GM23338 (cell line): ENCODE data around the gene ABCB8. TPM values are rescaled to one million over a fixed set of nuclear protein-coding genes. Genes with fewer than 3 reads are reported as not detected.

Source experiments
- ATAC-seq: fragments of 200-7000 bp; cut with Tn5 transposase; 3 replicates; pipeline ENCODE4 v1.9.1; 2020
- DNase-seq: peaks from one replicate; pipeline ENCODE4 v3.0.0-alpha.2; 2015; ENCODE audit warnings: low spot score
- H2AFZ ChIP-seq: fragments of 200-600 bp; sonication (generic); 2 replicates; pipeline ENCODE4 v1.8.0; 2016; ENCODE audit warnings: antibody characterized with exemption, mild to moderate bottlenecking, moderate library complexity
- H3F3A ChIP-seq: fragments of 200-600 bp; sonication (generic); replicated peaks from 2 replicates; pipeline ENCODE4 v1.8.0; 2017; ENCODE audit warnings: antibody characterized with exemption, mixed run types, low read depth
- H3K27ac ChIP-seq: fragments of 200-600 bp; sonication (generic); 2 replicates; pipeline ENCODE4 v1.6.1; 2016; ENCODE audit warnings: low read depth
- H3K27me3 ChIP-seq: fragments of 200-600 bp; sonication (generic); 2 replicates; pipeline ENCODE4 v1.8.0; 2016; ENCODE audit warnings: mild to moderate bottlenecking, mixed run types, moderate library complexity; ENCODE audit not compliant: insufficient read depth
- H3K36me3 ChIP-seq: fragments of 200-600 bp; sonication (generic); 2 replicates; pipeline ENCODE4 v1.8.0; 2016; ENCODE audit warnings: mild to moderate bottlenecking; ENCODE audit not compliant: insufficient read depth
- H3K4me1 ChIP-seq: fragments of 200-600 bp; sonication (generic); 2 replicates; pipeline ENCODE4 v1.8.0; 2016; ENCODE audit warnings: mild to moderate bottlenecking, moderate library complexity; ENCODE audit not compliant: insufficient read depth
- H3K4me2 ChIP-seq: fragments of 200-600 bp; sonication (generic); 2 replicates; pipeline ENCODE4 v1.7.1; 2017; ENCODE audit warnings: mixed run types
- H3K4me3 ChIP-seq: fragments of 200-600 bp; sonication (generic); 2 replicates; pipeline ENCODE4 v1.6.1; 2016; ENCODE audit warnings: mixed run types
- H3K79me2 ChIP-seq: fragments of 200-600 bp; sonication (generic); replicated peaks from 2 replicates; pipeline ENCODE4 v1.8.0; 2017; ENCODE audit warnings: mild to moderate bottlenecking; ENCODE audit not compliant: insufficient read depth
- H3K9me2 ChIP-seq: fragments of 200-600 bp; sonication (generic); 2 replicates; pipeline ENCODE4 v1.8.0; 2017; ENCODE audit not compliant: insufficient read depth
- H4K20me1 ChIP-seq: fragments of 200-600 bp; sonication (generic); replicated peaks from 2 replicates; pipeline ENCODE4 v1.8.0; 2017; ENCODE audit warnings: mild to moderate bottlenecking; ENCODE audit not compliant: insufficient read depth
- H3K27ac Mint-ChIP-seq: 2 replicates; pipeline ENCODE4 v1.8.0; 2020; ENCODE audit warnings: inconsistent platforms, mild to moderate bottlenecking, moderate library complexity, mixed read lengths
- H3K27me3 Mint-ChIP-seq: 3 replicates; pipeline ENCODE4 v1.8.0; 2022; ENCODE audit warnings: low read depth, mild to moderate bottlenecking, moderate library complexity, mixed read lengths, inconsistent platforms; ENCODE audit not compliant: insufficient read depth, poor library complexity
- H3K36me3 Mint-ChIP-seq: 3 replicates; pipeline ENCODE4 v1.8.0; 2021; ENCODE audit warnings: low read depth, mild to moderate bottlenecking, inconsistent platforms, moderate library complexity, mixed read lengths
- H3K4me1 Mint-ChIP-seq: 3 replicates; pipeline ENCODE4 v1.8.0; 2020; ENCODE audit warnings: mild to moderate bottlenecking, inconsistent platforms, mixed read lengths
- H3K4me3 Mint-ChIP-seq: 3 replicates; pipeline ENCODE4 v1.8.0; 2021; ENCODE audit warnings: moderate library complexity, mild to moderate bottlenecking, inconsistent platforms, mixed read lengths
- H3K9me3 Mint-ChIP-seq: 3 replicates; pipeline ENCODE4 v1.8.0; 2020; ENCODE audit warnings: moderate library complexity, mild to moderate bottlenecking, inconsistent platforms, mixed read lengths
- CREB1 ChIP-seq: fragments of 250-450 bp; sonication (Bioruptor Pico); IDR thresholded peaks from 2 replicates; pipeline ENCODE4 v1.5.0; 2020; ENCODE audit warnings: low read depth, mild to moderate bottlenecking, moderate library complexity
- EZH2 ChIP-seq: fragments of 200-600 bp; sonication (generic); IDR thresholded peaks from one replicate; pipeline ENCODE4 v1.8.0; 2017; ENCODE audit warnings: antibody characterized with exemption, mild to moderate bottlenecking, low read depth; ENCODE audit not compliant: unreplicated experiment
- EZH2phosphoT487 ChIP-seq: fragments of 200-600 bp; sonication (generic); IDR thresholded peaks from one replicate; pipeline ENCODE4 v1.8.1; 2018; ENCODE audit warnings: antibody characterized with exemption; ENCODE audit not compliant: unreplicated experiment
- JUNB ChIP-seq: IDR thresholded peaks from one replicate; pipeline ENCODE4 v1.6.1; 2016; ENCODE audit warnings: antibody characterized with exemption; ENCODE audit not compliant: unreplicated experiment
- NANOG ChIP-seq: IDR thresholded peaks from 2 replicates; pipeline ENCODE4 v1.6.1; 2016; ENCODE audit warnings: antibody characterized with exemption, borderline replicate concordance
- POLR2AphosphoS5 ChIP-seq: IDR thresholded peaks from 2 replicates; pipeline ENCODE4 v1.6.1; 2016; ENCODE audit warnings: antibody characterized with exemption, low read depth
- STAT1 ChIP-seq: IDR thresholded peaks from one replicate; pipeline ENCODE4 v1.6.1; 2016; ENCODE audit warnings: antibody characterized with exemption; ENCODE audit not compliant: unreplicated experiment
- ZNF331 ChIP-seq: fragments of 250-450 bp; sonication (Bioruptor Pico); IDR thresholded peaks from 2 replicates; pipeline ENCODE4 v1.5.0; 2020; ENCODE audit warnings: low read depth, mild to moderate bottlenecking, moderate library complexity
- polyA plus RNA-seq: library from polyadenylated mRNA; unstranded; fragments of >200 nt; fragmentation: Nextera tagmentation; extraction: Ambion mirVana; gene quantifications from 2 replicates; pipeline ENCODE4 v1.2.1, GENCODE V29; 2016
- total RNA-seq: library from RNA; depleted of rRNA; stranded (reverse); fragments of >200 nt; shearing (Covaris generic); gene quantifications from 2 replicates; pipeline ENCODE4 v1.2.3, GENCODE V29; 2014
- TF ChIP-seq, protein P1 (sequence below): IDR thresholded peaks from one replicate; pipeline ENCODE4 v1.6.1; 2018; ENCODE audit warnings: antibody characterized with exemption; ENCODE audit not compliant: unreplicated experiment
- TF ChIP-seq, protein P2 (sequence below), 2 experiments: fragments of 200-600 bp in 1 of 2; sonication (generic) in 1 of 2; conservative IDR thresholded peaks; 2 replicates each; pipeline versions ENCODE4 v1.5.1 to v1.6.1; 2016 to 2017; ENCODE audit warnings: antibody characterized with exemption in 2 of 2, low read depth in 2 of 2, mild to moderate bottlenecking in 2 of 2, moderate library complexity in 1 of 2

The ABCB8 gene
- total and polyA plus RNA-seq, 2 experiments from 2014 or later: 11.4 to 27.1 TPM

DNA sequence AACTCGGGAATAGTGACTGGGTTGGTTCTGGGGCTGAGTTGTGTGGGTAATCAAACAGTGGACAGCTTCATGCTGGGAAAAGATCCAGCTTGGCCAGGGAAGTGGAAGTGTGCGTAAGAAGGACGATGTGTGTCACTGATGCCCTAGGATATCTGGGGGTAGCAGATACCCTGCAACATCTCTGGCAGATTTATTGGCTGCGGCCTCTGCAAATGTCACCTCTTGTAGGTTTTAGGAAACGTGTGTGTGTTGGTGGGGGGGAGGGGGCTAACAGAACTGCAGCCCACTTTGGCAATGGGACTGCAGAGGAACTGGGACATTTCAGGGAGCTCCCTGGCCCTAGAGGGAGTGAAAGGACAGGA is 57.1 kb downstream of the ABCB8 start (continued):
- TF ChIP-seq, protein P1, sequence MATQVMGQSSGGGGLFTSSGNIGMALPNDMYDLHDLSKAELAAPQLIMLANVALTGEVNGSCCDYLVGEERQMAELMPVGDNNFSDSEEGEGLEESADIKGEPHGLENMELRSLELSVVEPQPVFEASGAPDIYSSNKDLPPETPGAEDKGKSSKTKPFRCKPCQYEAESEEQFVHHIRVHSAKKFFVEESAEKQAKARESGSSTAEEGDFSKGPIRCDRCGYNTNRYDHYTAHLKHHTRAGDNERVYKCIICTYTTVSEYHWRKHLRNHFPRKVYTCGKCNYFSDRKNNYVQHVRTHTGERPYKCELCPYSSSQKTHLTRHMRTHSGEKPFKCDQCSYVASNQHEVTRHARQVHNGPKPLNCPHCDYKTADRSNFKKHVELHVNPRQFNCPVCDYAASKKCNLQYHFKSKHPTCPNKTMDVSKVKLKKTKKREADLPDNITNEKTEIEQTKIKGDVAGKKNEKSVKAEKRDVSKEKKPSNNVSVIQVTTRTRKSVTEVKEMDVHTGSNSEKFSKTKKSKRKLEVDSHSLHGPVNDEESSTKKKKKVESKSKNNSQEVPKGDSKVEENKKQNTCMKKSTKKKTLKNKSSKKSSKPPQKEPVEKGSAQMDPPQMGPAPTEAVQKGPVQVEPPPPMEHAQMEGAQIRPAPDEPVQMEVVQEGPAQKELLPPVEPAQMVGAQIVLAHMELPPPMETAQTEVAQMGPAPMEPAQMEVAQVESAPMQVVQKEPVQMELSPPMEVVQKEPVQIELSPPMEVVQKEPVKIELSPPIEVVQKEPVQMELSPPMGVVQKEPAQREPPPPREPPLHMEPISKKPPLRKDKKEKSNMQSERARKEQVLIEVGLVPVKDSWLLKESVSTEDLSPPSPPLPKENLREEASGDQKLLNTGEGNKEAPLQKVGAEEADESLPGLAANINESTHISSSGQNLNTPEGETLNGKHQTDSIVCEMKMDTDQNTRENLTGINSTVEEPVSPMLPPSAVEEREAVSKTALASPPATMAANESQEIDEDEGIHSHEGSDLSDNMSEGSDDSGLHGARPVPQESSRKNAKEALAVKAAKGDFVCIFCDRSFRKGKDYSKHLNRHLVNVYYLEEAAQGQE: no peak

DNA sequence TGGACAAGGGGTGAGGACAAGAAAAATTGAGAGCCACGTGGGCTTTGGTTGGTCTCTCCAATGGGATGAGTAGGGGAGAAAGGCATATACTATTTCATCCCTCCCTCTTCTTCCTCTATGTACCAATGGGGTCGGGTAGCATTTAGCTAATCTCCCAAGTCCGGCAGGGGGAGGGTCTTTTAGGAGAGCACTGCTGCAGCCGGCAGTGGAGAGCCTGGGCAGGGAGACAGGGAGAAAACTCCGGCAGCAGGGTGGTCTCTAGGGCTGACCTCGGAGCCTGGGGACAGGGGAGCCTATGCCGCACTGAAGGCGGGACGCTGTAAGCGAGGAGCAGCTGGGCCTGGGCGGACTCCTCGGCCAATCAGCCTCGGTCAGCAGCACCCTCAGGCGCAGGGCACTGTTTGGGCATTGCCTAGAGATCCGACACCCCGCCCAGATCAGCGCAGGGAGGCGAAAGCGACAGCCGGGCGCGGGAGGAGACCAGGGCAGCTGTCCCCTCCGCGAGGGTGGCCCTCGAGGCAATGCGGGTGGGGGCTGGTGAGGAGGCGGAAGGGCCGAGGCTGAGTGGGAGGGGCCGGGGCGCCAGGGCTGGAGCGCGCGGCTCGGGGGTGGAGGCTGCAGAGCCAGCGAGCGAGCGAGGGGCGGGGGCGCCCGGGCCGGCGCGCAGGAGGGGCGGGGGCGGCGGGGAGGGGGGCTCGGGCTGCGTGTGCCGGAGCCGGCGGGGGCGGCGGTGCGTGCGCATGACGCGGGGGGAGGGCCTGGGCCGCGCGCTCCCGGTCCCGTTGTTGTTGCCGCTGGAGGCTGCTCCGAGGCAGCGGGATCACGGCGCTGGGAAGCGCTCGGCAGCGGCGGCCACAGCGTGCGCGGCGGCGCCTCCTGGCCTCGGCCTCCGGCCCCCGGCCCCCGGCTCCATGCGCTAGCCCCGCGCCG is 57.7 kb downstream of the ABCB8 start, which contains the start of gene AGAP3:
Gene AGAP3, plus strand, starts transcription at position 785 of the 930 bp plus-strand sequence. CDS start 267 bp downstream, outside the sequence.
- H3K4me1 Mint-ChIP-seq: peaks cover 37% of the 10 kb centered on the region
- no peak for TF ChIP-seq NANOG
- no peak for TF ChIP-seq EZH2phosphoT487
- no peak for TF ChIP-seq ZNF331 (CRISPR knock-in tag)
- peak; percentile 72 for TF ChIP-seq POLR2AphosphoS5
- TF ChIP-seq STAT1: no peak
- Histone ChIP-seq H3K9me2 (no peaks in the 10 kb centered on the region), H3F3A (peaks cover 20% of the 10 kb centered on the region), H3K27ac (0 out of 2 replicates have a peak within 1 kb of the TSS, but pooled peaks have one; percentile 64), H3K4me3 (peak within 1 kb of the TSS; percentile 88), H3K27me3 (peaks cover 53% of the 10 kb centered on the region), H3K36me3 (no peaks in the 10 kb centered on the region), H3K4me2 (peak within 1 kb of the TSS; percentile 98), H2AFZ (no peak within 1 kb of the TSS), H3K79me2 (peaks cover 37% of the 10 kb centered on the region), H3K4me1 (peaks cover 34% of the 10 kb centered on the region), H4K20me1 (peaks cover 33% of the 10 kb centered on the region)
- peak within 1 kb of the TSS; percentile 86 for H3K4me3 Mint-ChIP-seq
- H3K27ac Mint-ChIP-seq: peak within 1 kb of the TSS; percentile 56; the same call in 1 of the 2 replicates
- peaks cover 11% of the 10 kb centered on the region; the same call in 2 of the 3 replicates for H3K36me3 Mint-ChIP-seq
- H3K27me3 Mint-ChIP-seq: peaks cover 44% of the 10 kb centered on the region
- peak; percentile 91 for DNase-seq
- ATAC-seq: peak; percentile 20
- no peaks in the 10 kb centered on the region for H3K9me3 Mint-ChIP-seq

DNA sequence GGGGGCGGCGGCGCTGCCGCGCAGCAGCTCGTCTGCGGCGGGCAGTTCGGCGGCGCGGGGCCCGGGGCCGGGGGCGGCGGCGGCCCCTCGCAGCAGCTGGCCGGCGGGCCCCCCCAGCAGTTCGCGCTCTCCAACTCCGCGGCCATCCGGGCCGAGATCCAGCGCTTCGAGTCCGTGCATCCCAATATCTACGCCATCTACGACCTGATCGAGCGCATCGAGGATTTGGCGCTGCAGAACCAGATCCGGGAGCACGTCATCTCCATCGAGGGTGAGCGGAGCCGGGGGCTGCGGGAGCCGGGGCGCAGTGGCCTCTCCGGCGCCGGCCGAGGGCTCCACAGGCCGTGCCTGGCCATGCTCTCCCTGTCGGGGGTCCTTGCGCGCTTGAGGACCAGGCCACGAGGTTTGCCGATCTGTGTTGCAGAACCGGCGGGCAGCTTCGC is 58.6 kb downstream of the ABCB8 start:
- Histone ChIP-seq H2AFZ (no peak overlapping the region), H3K36me3 (no peaks in the 10 kb centered on the region), H3K27ac (no peak overlapping the region), H4K20me1 (peaks cover 41% of the 10 kb centered on the region), H3K4me2 (peak overlapping the region; percentile 98), H3F3A (peaks cover 20% of the 10 kb centered on the region), H3K79me2 (peaks cover 46% of the 10 kb centered on the region), H3K4me1 (peaks cover 34% of the 10 kb centered on the region), H3K27me3 (peaks cover 53% of the 10 kb centered on the region), H3K9me2 (no peaks in the 10 kb centered on the region), H3K4me3 (peak overlapping the region; percentile 88)
- Mint-ChIP-seq H3K4me3 (peak overlapping the region; percentile 86), H3K4me1 (peaks cover 46% of the 10 kb centered on the region), H3K9me3 (no peaks in the 10 kb centered on the region), H3K27ac (no peak overlapping the region), H3K36me3 (peaks cover 15% of the 10 kb centered on the region), H3K27me3 (peaks cover 52% of the 10 kb centered on the region)
- ATAC-seq: no peak
- peak; percentile 60 for DNase-seq
- TF ChIP-seq ZNF331 (CRISPR knock-in tag) (no peak), CREB1 (CRISPR knock-in tag) (0 out of 2 replicates have a peak, but pooled peaks have one; percentile 15), EZH2 (peak; percentile 76), JUNB (no peak)
- TF ChIP-seq, protein P2, sequence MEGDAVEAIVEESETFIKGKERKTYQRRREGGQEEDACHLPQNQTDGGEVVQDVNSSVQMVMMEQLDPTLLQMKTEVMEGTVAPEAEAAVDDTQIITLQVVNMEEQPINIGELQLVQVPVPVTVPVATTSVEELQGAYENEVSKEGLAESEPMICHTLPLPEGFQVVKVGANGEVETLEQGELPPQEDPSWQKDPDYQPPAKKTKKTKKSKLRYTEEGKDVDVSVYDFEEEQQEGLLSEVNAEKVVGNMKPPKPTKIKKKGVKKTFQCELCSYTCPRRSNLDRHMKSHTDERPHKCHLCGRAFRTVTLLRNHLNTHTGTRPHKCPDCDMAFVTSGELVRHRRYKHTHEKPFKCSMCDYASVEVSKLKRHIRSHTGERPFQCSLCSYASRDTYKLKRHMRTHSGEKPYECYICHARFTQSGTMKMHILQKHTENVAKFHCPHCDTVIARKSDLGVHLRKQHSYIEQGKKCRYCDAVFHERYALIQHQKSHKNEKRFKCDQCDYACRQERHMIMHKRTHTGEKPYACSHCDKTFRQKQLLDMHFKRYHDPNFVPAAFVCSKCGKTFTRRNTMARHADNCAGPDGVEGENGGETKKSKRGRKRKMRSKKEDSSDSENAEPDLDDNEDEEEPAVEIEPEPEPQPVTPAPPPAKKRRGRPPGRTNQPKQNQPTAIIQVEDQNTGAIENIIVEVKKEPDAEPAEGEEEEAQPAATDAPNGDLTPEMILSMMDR (conservative IDR thresholded peaks at IDR 0.05; ENCODE audit: low read depth in 2 of 2): no peak
